Left renal cortex interstitium (tissue), 4 donors: ENCODE results near the gene NT5M. TPM values are rescaled to one million over a fixed set of nuclear protein-coding genes. Genes with fewer than 3 reads are reported as not detected.
"Not testable (repeated sequence)": the region's sequence is repeated elsewhere in the genome, so short reads cannot be mapped to it uniquely, and the experiment has no call there.

ENCODE experiments used
- DNase-seq, 4 donors: peaks; one replicate each; pipeline ENCODE4 v3.0.0-alpha.2; 2013; ENCODE audit warnings: low read depth in 4 of 4, low spot score in 2 of 4, missing footprints in 1 of 4
- polyA plus RNA-seq, 4 donors: library from polyadenylated mRNA; unstranded; fragments of 120-200 nt; gene quantifications; one replicate each; pipeline ENCODE4 v1.2.1, GENCODE V29; 2013; ENCODE audit not compliant: insufficient read length in 4 of 4

The NT5M gene
- polyA plus RNA-seq = 1 to 10 TPM; 4.1 to 8.6 (median 6.3) TPM

GRCh38 chr17:17303010-17303846 lies at the start of gene NT5M:
Gene NT5M (plus strand): TSS chr17:17303373. CDS start chr17:17303551, 178 bp downstream.
- DNase-seq = peak in 1 of 4 donors; percentile 79

GRCh38 chr17:17253406-17253805 lies 49.8 kb upstream of the NT5M start:
- no peak for DNase-seq

- no peak for DNase-seq
Observed at GRCh38 chr17:17254036-17254435, 49.1 kb upstream of the NT5M start.

DNA sequence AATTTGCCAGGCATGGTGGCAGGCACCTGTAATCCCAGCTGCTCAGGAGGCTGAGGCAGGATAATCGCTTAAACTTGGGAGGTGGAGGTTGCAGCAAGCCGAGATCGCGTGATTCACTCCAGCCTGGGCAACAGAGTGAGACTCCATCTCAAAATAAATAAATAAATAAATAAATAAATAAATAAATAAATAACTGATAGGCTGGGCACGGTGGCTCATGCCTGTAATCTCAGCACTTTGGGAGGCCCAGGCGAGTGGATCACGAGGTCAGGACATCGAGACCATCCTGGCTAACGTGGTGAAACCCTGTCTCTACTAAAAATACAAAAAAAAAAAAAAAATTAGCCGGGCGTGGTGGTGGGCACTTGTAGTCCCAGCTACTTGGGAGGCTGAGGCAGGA lies 47.5 kb upstream of the NT5M start:
- not testable (repeated sequence) for DNase-seq

DNA sequence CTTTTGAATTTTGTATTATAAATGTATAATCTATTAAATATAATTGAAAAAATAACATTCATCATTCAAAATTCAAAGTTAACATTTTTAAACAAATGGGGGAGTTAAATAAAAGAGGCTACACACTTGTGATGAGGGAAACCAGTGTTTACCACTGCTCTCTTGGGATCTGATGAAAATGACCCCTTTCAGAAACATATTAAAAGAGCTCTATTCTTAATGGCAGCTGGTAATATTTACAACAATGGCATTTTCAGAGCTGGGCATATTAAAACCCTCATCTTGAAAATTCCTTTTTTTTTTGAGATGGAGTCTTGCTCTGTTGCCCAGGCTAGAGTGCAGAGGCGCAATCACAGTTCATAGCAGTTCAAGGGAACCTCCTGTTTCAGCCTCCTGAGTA lies 46.9 kb upstream of the NT5M start:
- DNase-seq = no peak

- DNase-seq = no peak
Observed at GRCh38 chr17:17258011-17258410, 45.2 kb upstream of the NT5M start.

GRCh38 chr17:17258998-17259397 lies 44.2 kb upstream of the NT5M start:
- no peak for DNase-seq

DNA sequence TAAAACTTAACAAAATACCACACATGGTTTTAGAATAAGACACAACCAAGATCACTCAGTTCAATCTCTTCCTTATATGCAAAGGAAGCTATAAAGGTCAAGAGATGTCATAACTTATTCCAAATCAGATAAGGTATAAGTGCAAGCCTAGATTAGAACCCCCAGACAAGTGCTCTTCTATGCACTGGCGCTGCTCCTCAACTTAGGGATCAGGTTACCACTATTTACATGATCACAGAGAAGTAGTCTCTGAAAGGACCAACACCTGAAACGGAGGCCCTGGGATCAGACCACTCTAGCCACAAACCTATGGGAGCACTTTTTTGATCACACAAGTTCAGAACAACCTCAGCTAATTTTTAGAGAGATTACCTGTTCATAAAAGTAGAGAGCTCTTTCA lies 38.7 kb upstream of the NT5M start:
- no peak for DNase-seq

GRCh38 chr17:17269926-17270773 lies 33.0 kb upstream of the NT5M start:
- no peak for DNase-seq

DNA sequence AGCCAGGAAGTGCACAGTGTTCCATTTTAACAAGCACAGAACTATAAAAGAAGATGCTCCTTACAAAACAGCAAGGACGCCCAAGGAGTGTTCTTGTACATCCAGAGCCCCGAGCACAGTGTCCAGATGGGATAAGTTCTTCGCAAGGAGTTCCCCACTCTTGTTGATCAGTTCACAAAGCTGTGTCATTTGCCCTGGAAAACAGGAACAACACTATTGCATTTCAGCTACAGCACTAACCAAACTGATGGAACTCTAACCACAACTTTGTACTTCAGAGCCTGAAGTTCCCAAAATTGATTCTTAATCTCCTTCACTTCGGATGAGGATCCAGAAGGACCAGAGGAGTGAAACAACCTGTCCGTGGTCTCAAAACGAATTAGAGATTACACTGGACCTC lies 27.2 kb upstream of the NT5M start:
- DNase-seq = no peak

DNA sequence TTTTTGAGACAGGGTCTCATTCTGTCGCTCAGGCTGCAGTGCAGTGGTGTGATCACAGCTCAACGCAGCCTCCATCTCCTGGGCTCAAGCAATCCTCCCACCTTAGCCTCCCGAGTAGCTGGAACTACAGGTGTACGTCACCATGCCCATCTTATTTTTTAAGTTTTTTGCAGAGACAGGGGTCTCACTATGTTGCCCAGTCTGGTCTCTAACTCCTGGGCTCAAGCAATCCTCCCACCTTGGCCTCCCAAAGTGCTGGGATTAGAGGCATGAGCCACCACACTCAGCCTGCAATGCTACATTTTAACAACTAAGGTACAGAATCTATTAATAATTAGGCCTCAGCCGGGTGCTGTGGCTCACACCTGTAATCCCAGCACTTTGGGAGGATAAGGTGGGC lies 25.7 kb upstream of the NT5M start:
- not testable (repeated sequence) for DNase-seq

- DNase-seq = no peak
Observed at GRCh38 chr17:17279316-17279715, 23.9 kb upstream of the NT5M start.

- peak; percentile 94 to 96 (median 94) for DNase-seq
Observed at GRCh38 chr17:17280613-17281549, 22.3 kb upstream of the NT5M start, which contains the start of gene COPS3. Gene COPS3 (minus strand): TSS chr17:17281246. CDS start chr17:17281186, 60 bp downstream.

DNA sequence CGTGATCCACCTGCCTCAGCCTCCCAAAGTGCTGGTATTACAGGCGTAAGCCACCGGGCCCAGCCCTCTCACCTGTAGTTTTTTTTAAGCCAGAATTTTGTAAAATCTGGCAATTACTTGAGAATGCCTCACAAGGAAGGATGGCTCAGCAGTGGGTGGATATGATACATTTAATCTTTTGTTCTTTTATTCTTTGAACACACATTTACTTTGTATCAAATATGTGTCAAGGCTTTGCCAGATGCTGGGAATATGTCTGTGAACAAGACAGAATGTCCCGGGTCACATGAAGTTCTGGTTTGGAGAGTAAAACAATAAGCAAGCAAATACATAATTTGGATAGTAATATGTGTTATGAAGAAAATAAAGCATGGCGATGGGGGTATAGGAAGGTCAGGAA lies 17.2 kb upstream of the NT5M start:
- DNase-seq = no peak

- DNase-seq = no peak
Observed at GRCh38 chr17:17289086-17289485, 14.1 kb upstream of the NT5M start.

- DNase-seq = no peak
Observed at GRCh38 chr17:17289701-17290100, 13.5 kb upstream of the NT5M start.

- DNase-seq = no peak
Observed at GRCh38 chr17:17295141-17295540, 8.0 kb upstream of the NT5M start.

- DNase-seq = no peak
Observed at GRCh38 chr17:17297217-17297616, 6.0 kb upstream of the NT5M start.

DNA sequence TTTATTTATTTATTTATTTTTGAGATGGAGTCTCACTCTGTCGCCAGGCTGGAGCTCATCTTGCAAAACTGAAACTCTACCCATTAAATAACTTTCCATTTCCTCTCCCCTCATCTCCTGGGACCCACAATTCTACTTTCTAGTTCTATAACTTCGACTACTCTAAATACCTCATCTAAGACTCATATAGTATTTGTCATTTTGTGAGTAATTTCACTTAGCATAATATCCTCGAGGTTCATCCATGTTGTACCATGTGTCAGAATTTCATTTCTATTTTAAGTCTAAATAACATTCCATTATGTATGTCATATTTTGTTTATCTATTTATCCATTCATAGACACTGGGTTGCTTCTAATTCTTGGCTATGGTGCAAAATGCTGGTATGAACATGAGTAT lies 5.1 kb upstream of the NT5M start:
- DNase-seq = no peak
